ENCODE data around the gene CGB1. TPM values are rescaled to one million over a fixed set of nuclear protein-coding genes. Genes with fewer than 3 reads are reported as not detected.
"Not testable (repeated sequence)": the region's sequence is repeated elsewhere in the genome, so short reads cannot be mapped to it uniquely, and the experiment has no call there.

CGB1 gene
- total RNA-seq (2021; fragmentation: NEBNext Ultra II Directional; extraction: Animal tissue kit (Norgen Biotek cat#: 25700)) = not detected in 2 replicates
- polyA plus RNA-seq (2011; rRNA removed) = 0.83 TPM in 1 of 2 replicates, not detected in the other
- not detected for polyA plus RNA-seq (2011; cell fraction: cytosol; rRNA removed)
- not detected for polyA plus RNA-seq (2011; cell fraction: nucleus; rRNA removed)
- not detected in 4 replicates for polyA plus RNA-seq (2012, experiment 1 of 2)
- not detected for polyA plus RNA-seq (2012, experiment 2 of 2)
- not detected for polyA plus RNA-seq (2013, experiment 1 of 2)
- polyA plus RNA-seq (2013, experiment 2 of 2) = not detected
- not detected in 2 replicates for polyA minus RNA-seq (2011; rRNA and poly(A)+ RNA removed)
- polyA minus RNA-seq (2011; cell fraction: cytosol; rRNA and poly(A)+ RNA removed) = not detected
- not detected for polyA minus RNA-seq (2011; cell fraction: nucleus; rRNA and poly(A)+ RNA removed)
- long read RNA-seq, experiment 1 = 0 reads
- long read RNA-seq, experiment 2 = 0 reads

- H3K23me2 ChIP-seq (ENCODE audit: low read depth, low read length); POLR2A ChIA-PET (ENCODE audit: partially characterized antibody); H2BK20ac ChIP-seq (ENCODE audit: low read length); H2BK5ac ChIP-seq (ENCODE audit: low read depth, low read length); H3K36me3 ChIP-seq (ENCODE audit: control insufficient read depth in 2 of 4, insufficient read depth in 4 of 4, low read length in 3 of 4); H4K8ac ChIP-seq (ENCODE audit: extremely low read depth, insufficient read depth, low read length); H4K5ac ChIP-seq (ENCODE audit: insufficient read length, low read depth, low read length); H3K4me2 ChIP-seq (ENCODE audit: insufficient read depth in 1 of 2, low read depth in 2 of 2, low read length in 2 of 2); H3K14ac ChIP-seq (ENCODE audit: insufficient read length); H2AFZ ChIP-seq (ENCODE audit: low read length); FAIRE-seq; H2BK12ac ChIP-seq (ENCODE audit: low read depth, low read length); H3K9ac ChIP-seq (replicated peaks in 1 of 4; ENCODE audit: extremely low read depth in 1 of 4, low read depth in 3 of 4, low read length in 3 of 4); H3K27ac ChIP-seq (ENCODE audit: low read depth, low read length); H3K27me3 ChIP-seq (replicated peaks in 1 of 4; ENCODE audit: control insufficient read depth in 3 of 4, extremely low read depth in 1 of 4, insufficient read depth in 3 of 4, low read length in 3 of 4); H2AK5ac ChIP-seq (ENCODE audit: low read depth, low read length); H3K4ac ChIP-seq (replicated peaks; ENCODE audit: insufficient read length, low read depth, low read length); H3K79me1 ChIP-seq (ENCODE audit: low read depth, low read length); H3K4me1 ChIP-seq (replicated peaks in 1 of 4; ENCODE audit: control insufficient read depth in 3 of 4, insufficient read depth in 4 of 4, low read length in 3 of 4); H3K4me3 ChIP-seq (ENCODE audit: extremely low read depth in 1 of 4, insufficient read depth in 2 of 4, low read depth in 3 of 4, low read length in 4 of 4); H2BK15ac ChIP-seq (ENCODE audit: low read length); H4K91ac ChIP-seq (replicated peaks; ENCODE audit: insufficient read length, low read length); H3K9me3 ChIP-seq (ENCODE audit: insufficient read depth in 2 of 2, low read depth in 1 of 2, low read length in 1 of 2); H3K23ac ChIP-seq (ENCODE audit: insufficient read length); CTCF ChIA-PET (ENCODE audit: partially characterized antibody); H3K56ac ChIP-seq (replicated peaks; ENCODE audit: insufficient read length, low read depth, low read length); H3K79me2 ChIP-seq (ENCODE audit: control insufficient read depth in 1 of 2, insufficient read depth in 2 of 2, low read length in 2 of 2); H2BK120ac ChIP-seq (replicated peaks; ENCODE audit: low read depth, low read length); H3K18ac ChIP-seq (ENCODE audit: extremely low read depth, low read length); H4K20me1 ChIP-seq (replicated peaks in 1 of 2; ENCODE audit: control insufficient read depth in 1 of 2, insufficient read depth in 2 of 2, low read length in 2 of 2): not testable (repeated sequence)
- TF ChIP-seq NANOG (IDR thresholded peaks at IDR 0.05; ENCODE audit: insufficient read depth, low read depth, low read length, poor library complexity, severe bottlenecking) (peak; percentile 29), YY1 (IDR thresholded peaks at IDR 0.05; ENCODE audit: low read depth, low read length) (peak; percentile 53; the same call in 1 of the 2 replicates), CREB1 (IDR thresholded peaks at IDR 0.05) (peak; percentile 80), TBP (IDR thresholded peaks at IDR 0.05; ENCODE audit: low read depth, low read length) (peak; percentile 93), RAD21 (IDR thresholded peaks at IDR 0.05 in 1 of 2, conservative IDR thresholded peaks at IDR 0.05 in 1 of 2; ENCODE audit: low read depth in 2 of 2, low read length in 2 of 2) (peak; percentile 24 to 47; a peak in 2 of 4 replicates)
- TF ChIP-seq, protein P1, sequence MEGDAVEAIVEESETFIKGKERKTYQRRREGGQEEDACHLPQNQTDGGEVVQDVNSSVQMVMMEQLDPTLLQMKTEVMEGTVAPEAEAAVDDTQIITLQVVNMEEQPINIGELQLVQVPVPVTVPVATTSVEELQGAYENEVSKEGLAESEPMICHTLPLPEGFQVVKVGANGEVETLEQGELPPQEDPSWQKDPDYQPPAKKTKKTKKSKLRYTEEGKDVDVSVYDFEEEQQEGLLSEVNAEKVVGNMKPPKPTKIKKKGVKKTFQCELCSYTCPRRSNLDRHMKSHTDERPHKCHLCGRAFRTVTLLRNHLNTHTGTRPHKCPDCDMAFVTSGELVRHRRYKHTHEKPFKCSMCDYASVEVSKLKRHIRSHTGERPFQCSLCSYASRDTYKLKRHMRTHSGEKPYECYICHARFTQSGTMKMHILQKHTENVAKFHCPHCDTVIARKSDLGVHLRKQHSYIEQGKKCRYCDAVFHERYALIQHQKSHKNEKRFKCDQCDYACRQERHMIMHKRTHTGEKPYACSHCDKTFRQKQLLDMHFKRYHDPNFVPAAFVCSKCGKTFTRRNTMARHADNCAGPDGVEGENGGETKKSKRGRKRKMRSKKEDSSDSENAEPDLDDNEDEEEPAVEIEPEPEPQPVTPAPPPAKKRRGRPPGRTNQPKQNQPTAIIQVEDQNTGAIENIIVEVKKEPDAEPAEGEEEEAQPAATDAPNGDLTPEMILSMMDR (IDR thresholded peaks at IDR 0.05; ENCODE audit: control extremely low read depth in 1 of 3, insufficient read depth in 1 of 3, low read depth in 1 of 3, low read length in 3 of 3) = peak; percentile 65 to 78 (median 74)
- WGBS, 2 experiments (ENCODE audit: extremely low coverage in 1 of 2, insufficient coverage in 1 of 2, insufficient read length in 1 of 2, insufficient replicate concordance in 2 of 2, low coverage in 1 of 2, low lambda C conversion rate in 2 of 2, missing lambda C conversion rate in 1 of 2) = 72% methylated on average over 9 of the region's 18 CpGs; no CpG with 5 or more reads in 1 of the 2 experiments
- DNase-seq (ENCODE audit: low read depth in 1 of 2, low spot score in 2 of 2) = peak in 1 of 2 experiments; percentile 89
These were observed at the start of gene CGB1 for GRCh38 chr19:49036815-49037214. Gene CGB1 (minus strand): TSS chr19:49036895. CDS start chr19:49036711, 184 bp downstream.

Measured in H1 (cell line).